ENCODE results near the gene PPP2R1B. TPM values are rescaled to one million over a fixed set of nuclear protein-coding genes. Genes with fewer than 3 reads are reported as not detected.

Gene PPP2R1B
- total and polyA plus RNA-seq, 2 of the 8 experiments (the other 6 are each of a cell fraction or from before 2014, with no cell fraction given), result 25.8 to 87.0 TPM

- H3K9me3 ChIP-seq (ENCODE audit: insufficient read depth in 2 of 2, low read depth in 1 of 2, low read length in 1 of 2), result no peaks in the 10 kb centered on the region
- POLR2A ChIA-PET (ENCODE audit: partially characterized antibody), result interaction anchor here (1.0 to 1.6 kb wide), 2 partner anchors 9 to 18 kb away, joined by 5 read pairs; no protein-coding TSS in a partner anchor
- H3K79me1 ChIP-seq (ENCODE audit: low read depth, low read length), result no peaks in the 10 kb centered on the region
- 96% methylated on average over 7 of the region's 7 CpGs; no CpG with 5 or more reads in 1 of the 2 experiments for WGBS, 2 experiments (ENCODE audit: extremely low coverage in 1 of 2, insufficient coverage in 1 of 2, insufficient read length in 1 of 2, insufficient replicate concordance in 2 of 2, low coverage in 1 of 2, low lambda C conversion rate in 2 of 2, missing lambda C conversion rate in 1 of 2)
- no peak overlapping the region for H3K4me2 ChIP-seq (ENCODE audit: insufficient read depth in 1 of 2, low read depth in 2 of 2, low read length in 2 of 2)
- H3K4me1 ChIP-seq (replicated peaks in 1 of 4; ENCODE audit: control insufficient read depth in 3 of 4, insufficient read depth in 4 of 4, low read length in 3 of 4), result peaks cover 4 to 9% (median 5%) of the 10 kb centered on the region in 4 experiments; a peak in 5 of 7 replicates
- H3K27me3 ChIP-seq (replicated peaks in 1 of 4; ENCODE audit: control insufficient read depth in 3 of 4, extremely low read depth in 1 of 4, insufficient read depth in 3 of 4, low read length in 3 of 4), result no peaks in the 10 kb centered on the region
- H3K23ac ChIP-seq (ENCODE audit: insufficient read length), result no peak overlapping the region
- H4K8ac ChIP-seq (ENCODE audit: extremely low read depth, insufficient read depth, low read length), result no peak overlapping the region
- H3K14ac ChIP-seq (ENCODE audit: insufficient read length), result no peak overlapping the region
- H3K9ac ChIP-seq (replicated peaks in 1 of 4; ENCODE audit: extremely low read depth in 1 of 4, low read depth in 3 of 4, low read length in 3 of 4), result no peak overlapping the region
- H3K56ac ChIP-seq (replicated peaks; ENCODE audit: insufficient read length, low read depth, low read length), result no peak overlapping the region
- no peak overlapping the region for H2BK15ac ChIP-seq (ENCODE audit: low read length)
- no peak overlapping the region for H3K4ac ChIP-seq (replicated peaks; ENCODE audit: insufficient read length, low read depth, low read length)
- no peak overlapping the region for H2BK12ac ChIP-seq (ENCODE audit: low read depth, low read length)
- H4K5ac ChIP-seq (ENCODE audit: insufficient read length, low read depth, low read length), result no peak overlapping the region
- H3K36me3 ChIP-seq (ENCODE audit: control insufficient read depth in 2 of 4, insufficient read depth in 4 of 4, low read length in 3 of 4), result peaks cover 0 to 27% (median 4%) of the 10 kb centered on the region in 4 experiments; a peak in 4 of 8 replicates
- FAIRE-seq (no peak), DNase-seq (ENCODE audit: low read depth in 1 of 2, low spot score in 2 of 2) (no peak)
- H3K79me2 ChIP-seq (ENCODE audit: control insufficient read depth in 1 of 2, insufficient read depth in 2 of 2, low read length in 2 of 2), result no peaks in the 10 kb centered on the region
- H3K27ac ChIP-seq (ENCODE audit: low read depth, low read length), result no peak overlapping the region
- CTCF ChIA-PET (ENCODE audit: partially characterized antibody), result interaction anchor here (0.6 to 1.9 kb wide), 7 partner anchors 10 to 157 kb away, joined by 3 to 7 read pairs (median 4); no protein-coding TSS in a partner anchor
- H3K23me2 ChIP-seq (ENCODE audit: low read depth, low read length), result no peaks in the 10 kb centered on the region
- no peak overlapping the region for H4K91ac ChIP-seq (replicated peaks; ENCODE audit: insufficient read length, low read length)
- H2BK5ac ChIP-seq (ENCODE audit: low read depth, low read length), result no peak overlapping the region
- H3K4me3 ChIP-seq (ENCODE audit: extremely low read depth in 1 of 4, insufficient read depth in 2 of 4, low read depth in 3 of 4, low read length in 4 of 4), result no peak overlapping the region
- no peak overlapping the region for H2BK120ac ChIP-seq (replicated peaks; ENCODE audit: low read depth, low read length)
- no peak overlapping the region for H3K18ac ChIP-seq (ENCODE audit: extremely low read depth, low read length)
- H4K20me1 ChIP-seq (replicated peaks in 1 of 2; ENCODE audit: control insufficient read depth in 1 of 2, insufficient read depth in 2 of 2, low read length in 2 of 2), result peaks cover 0 to 4% of the 10 kb centered on the region in 2 experiments
- H2BK20ac ChIP-seq (ENCODE audit: low read length), result no peak overlapping the region
- H2AK5ac ChIP-seq (ENCODE audit: low read depth, low read length), result no peak overlapping the region
- H2AFZ ChIP-seq (ENCODE audit: low read length), result no peak overlapping the region
- TF ChIP-seq CHD2 (IDR thresholded peaks at IDR 0.05; ENCODE audit: low read length), result no peak
- no peak for TF ChIP-seq SIRT6 (IDR thresholded peaks at IDR 0.05; ENCODE audit: low read length)
- TF ChIP-seq SP2 (IDR thresholded peaks at IDR 0.05; ENCODE audit: low read length), result no peak
- TF ChIP-seq RFX5 (IDR thresholded peaks at IDR 0.05; ENCODE audit: borderline replicate concordance, low read depth, low read length), result no peak
- no peak for TF ChIP-seq CBX8 (IDR thresholded peaks at IDR 0.05; ENCODE audit: borderline replicate concordance, low read depth, low read length)
- TF ChIP-seq RAD21 (IDR thresholded peaks at IDR 0.05 in 1 of 2, conservative IDR thresholded peaks at IDR 0.05 in 1 of 2; ENCODE audit: low read depth in 2 of 2, low read length in 2 of 2), result no peak
- TF ChIP-seq EZH2 (IDR thresholded peaks at IDR 0.05; ENCODE audit: low read depth, low read length, severe bottlenecking), result no peak
- TF ChIP-seq RNF2 (IDR thresholded peaks at IDR 0.05; ENCODE audit: borderline replicate concordance, low read depth, low read length, missing control alignments, poor library complexity, severe bottlenecking), result no peak
- no peak for TF ChIP-seq EGR1 (IDR thresholded peaks at IDR 0.05; ENCODE audit: borderline replicate concordance, low read depth, low read length)
- TF ChIP-seq HDAC2 (IDR thresholded peaks at IDR 0.05; ENCODE audit: borderline replicate concordance in 1 of 2, low read depth in 2 of 2, low read length in 2 of 2), result no peak
- TF ChIP-seq POLR2AphosphoS5 (IDR thresholded peaks at IDR 0.05; ENCODE audit: low read depth, low read length), result no peak
- TF ChIP-seq TCF12 (IDR thresholded peaks at IDR 0.05; ENCODE audit: low read depth, low read length), result no peak
Observed at GRCh38 chr11:111720801-111721494, 45.2 kb downstream of the PPP2R1B start.

Data from H1 (cell line).